ENCODE measurements around the gene NSMF. TPM values are rescaled to one million over a fixed set of nuclear protein-coding genes. Genes with fewer than 3 reads are reported as not detected.

The NSMF gene
- total and polyA plus RNA-seq, 4 donors, result 13.8 to 39.8 (median 30.1) TPM

DNA sequence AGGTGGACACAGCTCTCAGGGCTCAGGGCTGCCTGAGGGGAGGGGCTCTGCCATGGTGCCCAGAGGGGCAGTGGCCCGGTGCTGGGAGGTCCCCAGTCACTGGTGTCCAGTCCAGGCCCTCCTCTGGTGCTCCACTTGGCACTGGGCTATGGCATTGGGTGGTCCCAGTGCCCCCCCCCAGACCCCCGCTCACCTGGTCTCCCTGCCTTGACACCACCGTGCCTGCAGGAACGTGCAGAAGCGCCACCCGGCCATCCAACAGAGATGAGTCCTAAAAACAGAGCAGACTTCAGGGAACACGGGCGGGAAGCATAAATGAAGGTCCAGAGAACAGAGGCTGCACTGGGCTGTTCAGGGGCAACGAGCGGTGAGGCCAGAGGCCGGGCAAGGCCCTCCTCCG lies 42.3 kb upstream of the NSMF start:
- H3K9ac ChIP-seq (ENCODE audit: insufficient read depth in 1 of 2, low read length in 2 of 2), result no peak overlapping the region
- no peak overlapping the region for H3K27ac ChIP-seq (ENCODE audit: low read depth in 1 of 2, low read length in 1 of 2)
- H3K4me3 ChIP-seq, result no peak overlapping the region
- no peaks in the 10 kb centered on the region for H3K27me3 ChIP-seq (ENCODE audit: control insufficient read depth in 3 of 3, insufficient read depth in 3 of 3, low read length in 2 of 3)
- H3K4me1 ChIP-seq (ENCODE audit: control insufficient read depth in 5 of 5, insufficient read depth in 5 of 5, low read length in 5 of 5), result no peaks in the 10 kb centered on the region
- no peaks in the 10 kb centered on the region for H3K9me3 ChIP-seq (ENCODE audit: control insufficient read depth in 4 of 4, insufficient read depth in 3 of 4, low read length in 3 of 4)
- ATAC-seq (ENCODE audit: insufficient read depth, low FRiP score) (no peak), DNase-seq (no peak)
- H3K36me3 ChIP-seq (ENCODE audit: control insufficient read depth in 4 of 4, insufficient read depth in 4 of 4, low read length in 4 of 4), result peaks cover 0 to 2% (median 0%) of the 10 kb centered on the region in 4 donors
- TF ChIP-seq, protein P1, sequence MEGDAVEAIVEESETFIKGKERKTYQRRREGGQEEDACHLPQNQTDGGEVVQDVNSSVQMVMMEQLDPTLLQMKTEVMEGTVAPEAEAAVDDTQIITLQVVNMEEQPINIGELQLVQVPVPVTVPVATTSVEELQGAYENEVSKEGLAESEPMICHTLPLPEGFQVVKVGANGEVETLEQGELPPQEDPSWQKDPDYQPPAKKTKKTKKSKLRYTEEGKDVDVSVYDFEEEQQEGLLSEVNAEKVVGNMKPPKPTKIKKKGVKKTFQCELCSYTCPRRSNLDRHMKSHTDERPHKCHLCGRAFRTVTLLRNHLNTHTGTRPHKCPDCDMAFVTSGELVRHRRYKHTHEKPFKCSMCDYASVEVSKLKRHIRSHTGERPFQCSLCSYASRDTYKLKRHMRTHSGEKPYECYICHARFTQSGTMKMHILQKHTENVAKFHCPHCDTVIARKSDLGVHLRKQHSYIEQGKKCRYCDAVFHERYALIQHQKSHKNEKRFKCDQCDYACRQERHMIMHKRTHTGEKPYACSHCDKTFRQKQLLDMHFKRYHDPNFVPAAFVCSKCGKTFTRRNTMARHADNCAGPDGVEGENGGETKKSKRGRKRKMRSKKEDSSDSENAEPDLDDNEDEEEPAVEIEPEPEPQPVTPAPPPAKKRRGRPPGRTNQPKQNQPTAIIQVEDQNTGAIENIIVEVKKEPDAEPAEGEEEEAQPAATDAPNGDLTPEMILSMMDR (IDR thresholded peaks at IDR 0.05; ENCODE audit: control extremely low read depth, extremely low read depth), result no peak
- WGBS, 2 donors, result 90 to 93% methylated on average over 11 to 12 of the region's 12 CpGs

DNA sequence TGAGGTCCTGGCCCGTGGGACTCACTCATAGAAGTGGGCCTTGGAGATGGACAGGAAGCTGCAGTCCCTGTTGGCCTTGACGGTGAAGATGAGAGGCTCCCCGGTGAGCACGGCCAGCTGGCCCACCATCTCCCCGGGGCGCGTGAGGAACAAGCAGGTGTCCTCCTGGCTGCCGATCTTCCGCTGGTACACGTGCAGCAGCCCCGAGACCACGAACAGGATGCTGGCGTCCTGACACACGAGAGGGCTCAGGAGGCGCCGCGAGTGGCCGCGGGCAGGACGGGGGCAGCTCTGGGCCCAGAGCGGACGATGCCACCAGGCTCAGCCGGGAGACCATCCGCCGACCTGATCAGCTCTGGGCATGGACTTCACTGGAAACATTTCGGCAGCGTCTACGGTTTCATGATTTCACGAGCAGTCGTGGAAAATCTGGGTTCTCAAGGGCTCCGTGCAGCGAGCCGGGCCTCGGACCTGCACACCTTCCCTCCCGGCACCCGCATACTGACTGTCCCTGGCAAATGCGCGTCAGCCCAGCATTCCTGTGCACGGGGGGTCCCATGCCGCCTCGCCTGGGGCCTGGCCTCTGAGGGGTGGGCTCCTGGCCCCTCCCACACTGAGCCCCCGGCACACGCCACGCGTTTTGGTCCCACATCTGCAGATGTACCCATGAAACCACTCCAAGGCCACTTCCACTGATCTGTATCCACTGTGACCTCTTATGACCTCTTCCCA lies 41.7 kb upstream of the NSMF start:
- ATAC-seq (ENCODE audit: insufficient read depth, low FRiP score) (no peak), DNase-seq (no peak)
- 89 to 93% methylated on average over 45 of the region's 45 CpGs for WGBS, 2 donors
- no peaks in the 10 kb centered on the region for H3K9me3 ChIP-seq (ENCODE audit: control insufficient read depth in 4 of 4, insufficient read depth in 3 of 4, low read length in 3 of 4)
- H3K36me3 ChIP-seq (ENCODE audit: control insufficient read depth in 4 of 4, insufficient read depth in 4 of 4, low read length in 4 of 4), result peaks cover 0 to 2% (median 0%) of the 10 kb centered on the region in 4 donors
- no peaks in the 10 kb centered on the region for H3K4me1 ChIP-seq (ENCODE audit: control insufficient read depth in 5 of 5, insufficient read depth in 5 of 5, low read length in 5 of 5)
- H3K27ac ChIP-seq (ENCODE audit: low read depth in 1 of 2, low read length in 1 of 2), result no peak overlapping the region
- TF ChIP-seq, protein P1 (IDR thresholded peaks at IDR 0.05; ENCODE audit: control extremely low read depth, extremely low read depth), result no peak
- H3K9ac ChIP-seq (ENCODE audit: insufficient read depth in 1 of 2, low read length in 2 of 2), result no peak overlapping the region
- no peak overlapping the region for H3K4me3 ChIP-seq
- H3K27me3 ChIP-seq (ENCODE audit: control insufficient read depth in 3 of 3, insufficient read depth in 3 of 3, low read length in 2 of 3), result no peaks in the 10 kb centered on the region

DNA sequence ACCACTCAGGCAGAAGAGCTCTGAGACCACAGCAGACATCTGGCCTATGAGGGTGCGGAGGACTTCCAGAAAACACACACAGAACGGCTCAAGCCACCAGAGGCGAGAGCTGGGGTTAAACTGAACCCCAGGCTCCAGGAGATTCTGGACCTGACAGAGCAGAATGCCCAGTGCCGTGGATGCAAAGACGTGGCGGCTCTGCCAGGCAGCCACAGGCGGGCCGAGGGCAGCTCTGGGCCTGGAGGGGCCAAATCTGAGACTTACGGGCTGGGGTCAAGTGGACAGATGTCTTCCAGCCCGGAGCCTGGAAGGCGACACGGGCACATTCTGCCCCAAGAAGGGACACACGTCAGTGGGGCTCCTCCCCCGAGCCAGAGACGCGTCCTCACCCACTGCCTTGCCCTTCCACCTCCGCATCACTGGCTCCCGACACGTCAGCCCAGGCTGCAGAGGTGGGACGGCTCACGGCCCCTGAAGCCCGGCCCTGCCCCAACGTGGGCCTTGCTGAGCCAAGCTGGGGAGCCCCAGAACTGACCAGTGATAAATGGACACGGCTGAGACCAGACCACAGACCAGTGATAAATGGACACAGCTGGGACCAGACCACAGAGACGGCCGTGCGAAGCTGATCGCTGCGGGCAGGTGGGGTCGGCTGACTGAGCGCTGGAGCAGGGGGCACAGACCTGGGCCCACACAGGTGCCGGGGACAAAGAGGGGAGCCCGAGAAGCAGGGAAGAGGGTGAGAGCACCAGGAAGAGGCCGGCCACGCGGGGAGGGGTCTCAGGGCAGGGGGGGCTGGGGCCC lies 40.9 kb upstream of the NSMF start:
- Histone ChIP-seq H3K4me3 (no peak overlapping the region), H3K9ac (ENCODE audit: insufficient read depth in 1 of 2, low read length in 2 of 2) (no peak overlapping the region), H3K27ac (ENCODE audit: low read depth in 1 of 2, low read length in 1 of 2) (no peak overlapping the region), H3K36me3 (ENCODE audit: control insufficient read depth in 4 of 4, insufficient read depth in 4 of 4, low read length in 4 of 4) (peaks cover 0 to 4% (median 0%) of the 10 kb centered on the region in 4 donors), H3K27me3 (ENCODE audit: control insufficient read depth in 3 of 3, insufficient read depth in 3 of 3, low read length in 2 of 3) (no peaks in the 10 kb centered on the region), H3K9me3 (ENCODE audit: control insufficient read depth in 4 of 4, insufficient read depth in 3 of 4, low read length in 3 of 4) (no peaks in the 10 kb centered on the region), H3K4me1 (ENCODE audit: control insufficient read depth in 5 of 5, insufficient read depth in 5 of 5, low read length in 5 of 5) (no peaks in the 10 kb centered on the region)
- TF ChIP-seq, protein P1 (IDR thresholded peaks at IDR 0.05; ENCODE audit: control extremely low read depth, extremely low read depth), result no peak
- ATAC-seq (ENCODE audit: insufficient read depth, low FRiP score) (no peak), DNase-seq (no peak)
- WGBS, 2 donors, result 91 to 94% methylated on average over 36 of the region's 36 CpGs

Measured in lung (tissue), 12 donors.